ENCODE data around the gene PPP2R3A. TPM values are rescaled to one million over a fixed set of nuclear protein-coding genes. Genes with fewer than 3 reads are reported as not detected.

PPP2R3A gene
- total and polyA plus RNA-seq, 2 donors (not counting 3 experiments of a cell fraction or from before 2014, with no cell fraction given) = 3.3 to 14.6 TPM

DNA sequence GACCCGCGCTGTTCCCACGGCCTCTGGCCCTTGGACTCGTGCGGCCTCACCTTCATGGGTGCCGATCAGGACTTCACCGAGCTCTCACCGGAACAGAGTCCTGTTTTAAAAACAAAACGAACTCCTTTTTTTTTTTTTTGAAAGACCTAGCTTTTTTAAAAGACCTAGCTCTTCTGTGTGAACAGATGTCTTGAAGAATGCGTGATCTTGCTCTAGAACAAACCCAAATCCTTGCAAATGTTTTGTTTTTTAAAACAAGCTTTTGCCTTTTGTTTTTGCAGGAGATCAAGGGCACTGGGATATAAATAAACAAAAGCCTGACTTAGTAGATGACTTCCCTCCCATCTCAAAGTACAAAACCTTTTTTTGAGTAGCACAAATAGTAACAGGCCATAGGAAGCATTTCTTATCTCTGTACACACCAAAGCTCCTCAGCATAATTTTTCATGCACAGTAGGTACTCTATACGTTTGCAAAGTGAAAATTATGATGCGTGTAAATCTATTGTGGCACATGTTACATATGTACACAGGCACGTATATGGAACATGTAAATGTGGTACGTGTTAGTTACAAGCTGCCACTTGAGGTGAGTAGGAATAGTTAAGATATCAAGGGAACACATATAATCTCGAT, 231.7 kb downstream of the PPP2R3A start:
- no peaks in the 10 kb centered on the region for H3K9me1 ChIP-seq (replicated peaks; ENCODE audit: control insufficient read depth, extremely low read depth, insufficient read depth, low read length)
- peak overlapping the region; percentile 93 for H3K27ac ChIP-seq (ENCODE audit: insufficient read depth, low read depth, low read length)
- ChIA-PET POLR2A (interaction anchor here (0.7 kb wide), 2 partner anchors 14 to 666 kb away, joined by 3 read pairs; no protein-coding TSS in a partner anchor), CTCF (interaction anchor here (0.6 to 3.6 kb wide), 5 partner anchors 10 to 781 kb away, joined by 3 to 36 read pairs (median 9); partner anchors contain the start of gene STAG1)
- peak overlapping the region; percentile 36 to 48 (median 47) for H3K4me3 ChIP-seq (replicated peaks in 1 of 3; ENCODE audit: insufficient read depth in 1 of 3, low read depth in 1 of 3, low read length in 3 of 3)
- no peaks in the 10 kb centered on the region for H3K27me3 ChIP-seq (ENCODE audit: control insufficient read depth in 2 of 2, insufficient read depth in 2 of 2, low read length in 2 of 2)
- H3K9ac ChIP-seq (replicated peaks; ENCODE audit: extremely low read depth, insufficient read depth, low read length) = peak overlapping the region; percentile 91
- H4K20me1 ChIP-seq (replicated peaks; ENCODE audit: control insufficient read depth, extremely low read depth, insufficient read depth, low read length) = peaks cover 8% of the 10 kb centered on the region
- FAIRE-seq = no peak
- no peaks in the 10 kb centered on the region for H3K9me3 ChIP-seq (replicated peaks; ENCODE audit: control insufficient read depth, insufficient read depth, low read length)
- peak overlapping the region; percentile 69 for H2AFZ ChIP-seq (ENCODE audit: low read depth, low read length)
- TF ChIP-seq MYC (IDR thresholded peaks at IDR 0.05; ENCODE audit: low read depth, low read length) (no peak), EZH2 (IDR thresholded peaks at IDR 0.05; ENCODE audit: borderline replicate concordance, low read depth, low read length, severe bottlenecking) (no peak), POLR2AphosphoS5 (IDR thresholded peaks at IDR 0.05; ENCODE audit: insufficient read depth, low read depth, low read length) (no peak), FOS (IDR thresholded peaks at IDR 0.05; ENCODE audit: borderline replicate concordance, insufficient read depth, low read length) (no peak), POLR2A (IDR thresholded peaks at IDR 0.05; ENCODE audit: low read depth, low read length) (no peak), JUN (IDR thresholded peaks at IDR 0.05; ENCODE audit: borderline replicate concordance, insufficient read depth, insufficient read length, low read depth) (no peak), GATA2 (IDR thresholded peaks at IDR 0.05; ENCODE audit: insufficient read depth, insufficient read length, low read depth, low read length) (no peak)
- TF ChIP-seq, protein P1, sequence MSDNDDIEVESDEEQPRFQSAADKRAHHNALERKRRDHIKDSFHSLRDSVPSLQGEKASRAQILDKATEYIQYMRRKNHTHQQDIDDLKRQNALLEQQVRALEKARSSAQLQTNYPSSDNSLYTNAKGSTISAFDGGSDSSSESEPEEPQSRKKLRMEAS (IDR thresholded peaks at IDR 0.05; ENCODE audit: insufficient read depth, insufficient read length) = no peak
- TF ChIP-seq, protein P2, sequence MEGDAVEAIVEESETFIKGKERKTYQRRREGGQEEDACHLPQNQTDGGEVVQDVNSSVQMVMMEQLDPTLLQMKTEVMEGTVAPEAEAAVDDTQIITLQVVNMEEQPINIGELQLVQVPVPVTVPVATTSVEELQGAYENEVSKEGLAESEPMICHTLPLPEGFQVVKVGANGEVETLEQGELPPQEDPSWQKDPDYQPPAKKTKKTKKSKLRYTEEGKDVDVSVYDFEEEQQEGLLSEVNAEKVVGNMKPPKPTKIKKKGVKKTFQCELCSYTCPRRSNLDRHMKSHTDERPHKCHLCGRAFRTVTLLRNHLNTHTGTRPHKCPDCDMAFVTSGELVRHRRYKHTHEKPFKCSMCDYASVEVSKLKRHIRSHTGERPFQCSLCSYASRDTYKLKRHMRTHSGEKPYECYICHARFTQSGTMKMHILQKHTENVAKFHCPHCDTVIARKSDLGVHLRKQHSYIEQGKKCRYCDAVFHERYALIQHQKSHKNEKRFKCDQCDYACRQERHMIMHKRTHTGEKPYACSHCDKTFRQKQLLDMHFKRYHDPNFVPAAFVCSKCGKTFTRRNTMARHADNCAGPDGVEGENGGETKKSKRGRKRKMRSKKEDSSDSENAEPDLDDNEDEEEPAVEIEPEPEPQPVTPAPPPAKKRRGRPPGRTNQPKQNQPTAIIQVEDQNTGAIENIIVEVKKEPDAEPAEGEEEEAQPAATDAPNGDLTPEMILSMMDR (IDR thresholded peaks at IDR 0.05; ENCODE audit: extremely low read depth in 1 of 2, insufficient read depth in 1 of 2, low read depth in 1 of 2, low read length in 2 of 2) = no peak
- DNase-seq (ENCODE audit: low read depth, low spot score) = no peak
- H3K4me1 ChIP-seq (ENCODE audit: control insufficient read depth, extremely low read depth, insufficient read depth, low read length) = peaks cover 13% of the 10 kb centered on the region
- H3K4me2 ChIP-seq (ENCODE audit: insufficient read depth, low read length) = peak overlapping the region; percentile 91
- H3K79me2 ChIP-seq (ENCODE audit: control insufficient read depth, insufficient read depth, low read length) = peaks cover 34% of the 10 kb centered on the region
- H3K36me3 ChIP-seq (ENCODE audit: control insufficient read depth in 2 of 2, extremely low read depth in 1 of 2, insufficient read depth in 2 of 2, low read length in 2 of 2) = no peaks in the 10 kb centered on the region
- intact Hi-C loops (cut with micrococcal nuclease) = loop anchor here (5.0 to 10.0 kb wide), 3 partner anchors 195 to 818 kb away; no protein-coding TSS in a partner anchor
- no TSS peak for BruUV-seq (replicated peaks)
- dilution Hi-C loops (cut with MboI; ENCODE audit: extremely low pct_ligation_motif_present, low sequenced_read_pairs) = no loop called here

Small RNA genes within 50 kb of the gene (small RNA-seq; reads per million reads assigned to genes)
- not detected for gene AC092989.1 (ENCODE audit: insufficient read depth, insufficient read length, low read depth, low replicate concordance)

Other genes starting within 250 kb of the PPP2R3A start
- gene MSL2, start 230.6 kb downstream of the PPP2R3A start, total RNA-seq = 21.9 and 23.7 TPM in 2 replicates
- 4.3 and 6.7 TPM in 2 replicates for gene MSL2, start 230.6 kb downstream of the PPP2R3A start, polyA plus RNA-seq

All from endothelial cell of umbilical vein (primary cell).